AG09319 (cell line): ENCODE data around the gene CYP26A1.

Experiments
- DNase-seq: peaks from one replicate; pipeline ENCODE4 v3.0.0-alpha.2; 2010; ENCODE audit warnings: low read depth; ENCODE audit errors: extremely low read depth
- CTCF ChIP-seq: IDR thresholded peaks from 2 replicates; pipeline ENCODE4 v1.5.1; 2011; ENCODE audit warnings: low read depth, mild to moderate bottlenecking, inconsistent platforms, low read length, moderate library complexity

The CYP26A1 gene

DNA sequence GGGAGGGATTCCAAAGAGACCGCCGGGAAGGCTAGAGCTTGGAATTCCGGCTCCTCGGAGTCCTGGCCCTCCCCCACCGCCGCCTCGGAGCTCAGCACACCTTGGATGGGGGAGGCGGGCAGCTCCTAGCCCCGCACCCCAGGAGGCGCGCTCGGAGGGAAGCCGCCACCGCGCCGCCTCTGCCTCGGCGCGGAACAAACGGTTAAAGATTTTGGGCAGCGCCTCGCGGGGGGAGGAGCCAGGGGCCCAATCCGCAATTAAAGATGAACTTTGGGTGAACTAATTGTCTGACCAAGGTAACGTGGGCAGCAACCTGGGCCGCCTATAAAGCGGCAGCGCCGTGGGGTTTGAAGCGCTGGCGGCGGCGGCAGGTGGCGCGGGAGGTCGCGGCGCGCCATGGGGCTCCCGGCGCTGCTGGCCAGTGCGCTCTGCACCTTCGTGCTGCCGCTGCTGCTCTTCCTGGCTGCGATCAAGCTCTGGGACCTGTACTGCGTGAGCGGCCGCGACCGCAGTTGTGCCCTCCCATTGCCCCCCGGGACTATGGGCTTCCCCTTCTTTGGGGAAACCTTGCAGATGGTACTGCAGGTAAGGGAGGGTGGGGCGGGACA lies at the start of gene CYP26A1:
CYP26A1 (plus strand) TSS at position 355 of the 608 bp plus-strand sequence; CDS start at position 397, 42 bp downstream.
- no peak for DNase-seq
- no peak for TF ChIP-seq CTCF

DNA sequence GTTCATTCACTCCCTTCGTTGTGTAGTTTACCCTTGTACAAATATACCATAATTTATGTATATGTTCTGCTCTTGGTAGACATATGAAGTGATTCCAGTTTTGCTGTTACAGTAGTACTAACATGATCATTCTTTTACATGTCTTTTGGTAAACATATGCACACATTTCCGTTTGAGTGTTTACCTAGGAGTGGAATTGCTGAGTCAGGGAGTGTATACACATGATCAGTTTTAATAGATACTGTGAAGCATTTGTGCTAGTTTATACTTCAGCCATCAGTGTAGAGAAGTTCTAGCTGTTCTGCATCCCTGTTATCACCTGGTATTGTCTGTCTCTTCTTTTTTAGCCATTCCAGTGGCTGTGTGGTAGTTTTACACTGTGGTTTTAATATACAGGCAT lies 47.6 kb upstream of the CYP26A1 start:
- DNase-seq: no peak
- no peak for TF ChIP-seq CTCF

GRCh38 chr10:93027508-93027907 lies 46.2 kb upstream of the CYP26A1 start:
- no peak for DNase-seq
- no peak for TF ChIP-seq CTCF

GRCh38 chr10:93028883-93029282 lies 44.8 kb upstream of the CYP26A1 start:
- no peak for TF ChIP-seq CTCF
- peak; percentile 4 for DNase-seq

GRCh38 chr10:93030409-93030808 lies 43.3 kb upstream of the CYP26A1 start:
- TF ChIP-seq CTCF: no peak
- DNase-seq: peak; percentile 27

DNA sequence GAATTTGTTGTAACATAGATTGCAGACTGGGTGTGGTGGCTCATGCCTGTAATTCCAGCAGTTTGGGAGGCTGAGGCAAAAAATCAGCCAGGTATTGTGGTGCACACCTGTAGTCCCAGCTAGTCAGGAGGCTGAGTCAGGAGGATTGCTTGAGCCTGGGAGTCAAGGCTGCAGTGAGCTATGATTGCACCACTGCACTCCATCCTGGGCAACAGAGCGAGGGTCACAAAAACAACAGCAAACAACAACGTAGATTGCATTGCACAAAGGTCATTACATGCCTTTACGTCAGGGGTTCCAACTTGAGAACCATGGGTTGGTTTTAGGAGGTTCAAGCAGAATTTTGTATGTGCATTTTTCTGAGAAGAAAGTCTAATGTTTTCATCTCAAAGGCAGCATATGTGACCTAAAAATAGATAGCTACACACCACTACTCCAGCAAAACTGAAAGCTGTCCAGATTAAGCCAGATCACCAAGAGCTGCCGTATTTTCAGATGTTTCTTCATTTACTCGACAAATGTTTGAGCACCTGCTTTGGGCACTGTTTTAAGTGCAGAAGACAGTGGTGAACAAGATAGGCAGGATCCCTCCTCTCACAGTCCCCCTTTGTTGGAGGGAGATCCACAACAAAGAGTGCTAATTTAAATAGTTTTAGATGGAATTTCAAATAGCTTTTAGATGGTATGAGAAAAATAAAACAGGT lies 41.4 kb upstream of the CYP26A1 start:
- no peak for DNase-seq

More for the DNA sequence above, 41.4 kb upstream of the CYP26A1 start:
- no peak for TF ChIP-seq CTCF
